Measurements from ENCODE around the gene USP13.

DNA sequence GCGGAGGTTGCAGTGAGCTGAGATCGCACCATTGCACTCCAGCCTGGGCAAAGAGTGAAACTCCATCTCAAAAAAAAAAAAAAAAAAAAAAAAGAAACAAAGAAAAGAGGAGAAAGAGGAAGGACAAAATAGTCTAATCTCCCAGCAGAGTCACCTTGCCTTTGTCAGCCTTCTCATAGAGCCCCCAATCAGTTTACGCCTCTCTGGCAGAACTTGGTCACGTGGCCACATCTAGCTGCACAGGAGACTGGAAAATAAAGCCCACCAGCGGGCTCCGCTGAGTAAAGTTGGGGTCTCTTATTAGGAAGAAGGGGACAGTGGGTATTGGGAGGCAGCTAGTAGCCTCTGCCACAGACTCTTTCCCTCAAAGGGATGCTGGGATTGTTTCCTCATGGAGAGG lies 41.9 kb downstream of the USP13 start:
- TF ChIP-seq POLR2AphosphoS5 (IDR thresholded peaks at IDR 0.05; ENCODE audit: low read depth, low read length) = no peak
- TF ChIP-seq POLR2A (IDR thresholded peaks at IDR 0.05; ENCODE audit: low read depth, low read length) = no peak
- TF ChIP-seq TAF1 (IDR thresholded peaks at IDR 0.05; ENCODE audit: low read depth, low read length) = no peak
- TF ChIP-seq SPI1 (IDR thresholded peaks at IDR 0.05; ENCODE audit: low read depth, low read length) = no peak
- TF ChIP-seq PAX5 (IDR thresholded peaks at IDR 0.05; ENCODE audit: insufficient read depth, low read length, severe bottlenecking) = no peak

All from GM12891 (cell line).